Calu3 (cell line): ENCODE results near the gene SLCO2A1. TPM values are rescaled to one million over a fixed set of nuclear protein-coding genes. Genes with fewer than 3 reads are reported as not detected.

ENCODE experiments used
- BruUV-seq: library from RNA; stranded (reverse); fragments of 400-500 nt; replicated peaks from 2 replicates; lab custom pipeline; 2021; lab: Mats Ljungman, UMichigan
- CTCF ChIA-PET: fragments of 300-600 bp; sonication (Branson Sonifier 250); formaldehyde crosslinking; loops from one replicate; lab custom pipeline; 2022; ENCODE audit warnings: antibody characterized with exemption; lab: Charles Lee
- DNase-seq: peaks from one replicate; pipeline ENCODE4 v3.0.0; 2022
- H3K27ac Mint-ChIP-seq: one replicate; pipeline ENCODE4 v1.8.0; 2022; ENCODE audit warnings: mixed read lengths; ENCODE audit not compliant: unreplicated experiment
- H3K27me3 Mint-ChIP-seq: one replicate; pipeline ENCODE4 v1.8.0; 2022; ENCODE audit warnings: mixed read lengths; ENCODE audit not compliant: unreplicated experiment
- H3K36me3 Mint-ChIP-seq: one replicate; pipeline ENCODE4 v1.8.0; 2022; ENCODE audit warnings: mild to moderate bottlenecking, moderate library complexity, mixed read lengths; ENCODE audit not compliant: insufficient read depth, unreplicated experiment
- H3K4me1 Mint-ChIP-seq: one replicate; pipeline ENCODE4 v1.8.0; 2022; ENCODE audit warnings: mild to moderate bottlenecking, low read depth, mixed read lengths; ENCODE audit not compliant: unreplicated experiment
- H3K4me3 Mint-ChIP-seq: one replicate; pipeline ENCODE4 v1.8.0; 2022; ENCODE audit warnings: mild to moderate bottlenecking, low read depth, moderate library complexity, mixed read lengths; ENCODE audit not compliant: unreplicated experiment
- H3K9me3 Mint-ChIP-seq: one replicate; pipeline ENCODE4 v1.8.0; 2022; ENCODE audit warnings: low read depth, mixed read lengths; ENCODE audit not compliant: unreplicated experiment
- CTCF ChIP-seq: fragments of 200-600 bp; IDR thresholded peaks from one replicate; pipeline ENCODE4 v1.8.0; 2022; ENCODE audit warnings: antibody characterized with exemption; ENCODE audit not compliant: unreplicated experiment
- intact Hi-C: fragments of 100-400 bp; cut with micrococcal nuclease; formaldehyde crosslinking; loops from one replicate; pipeline ENCODE4 v1.10.0; 2022; ENCODE audit not compliant: unreplicated experiment
- total RNA-seq: library from RNA; stranded (reverse); gene quantifications from 2 replicates; pipeline ENCODE4 v1.2.3, GENCODE V29; 2022

Gene SLCO2A1
- total RNA-seq, 1 experiment from 2014 or later = not detected

DNA sequence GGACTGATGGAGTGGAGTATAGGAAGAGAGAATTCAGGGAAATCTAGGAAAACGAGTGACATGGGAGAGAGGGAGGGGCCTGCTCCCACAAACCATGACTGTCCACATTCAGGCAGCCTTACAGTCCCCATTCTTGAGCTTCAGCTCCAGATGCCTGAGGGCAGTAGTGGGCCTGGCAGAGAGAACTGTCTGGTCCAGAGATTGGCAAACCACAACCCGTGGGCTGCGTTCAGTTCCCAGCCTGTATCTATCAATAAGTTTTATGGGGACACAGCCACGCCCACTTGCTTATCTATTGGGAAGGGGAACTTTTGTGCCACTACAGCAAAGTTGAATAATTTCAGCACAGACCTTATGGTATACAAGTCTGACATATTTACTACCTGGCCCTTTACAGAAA is 63.8 kb downstream of the SLCO2A1 start:
- intact Hi-C loops = loop anchor here (2.0 kb wide), 1 partner anchor 35 kb away; no protein-coding TSS in a partner anchor
- H3K36me3 Mint-ChIP-seq = no peaks in the 10 kb centered on the region
- peaks cover 13% of the 10 kb centered on the region for H3K4me1 Mint-ChIP-seq
- peaks cover 82% of the 10 kb centered on the region for H3K27me3 Mint-ChIP-seq
- TF ChIP-seq CTCF = no peak
- no TSS peak for BruUV-seq
- H3K4me3 Mint-ChIP-seq = no peak overlapping the region
- no peak overlapping the region for H3K27ac Mint-ChIP-seq
- DNase-seq = no peak
- no peaks in the 10 kb centered on the region for H3K9me3 Mint-ChIP-seq
- CTCF ChIA-PET = no interaction called here

DNA sequence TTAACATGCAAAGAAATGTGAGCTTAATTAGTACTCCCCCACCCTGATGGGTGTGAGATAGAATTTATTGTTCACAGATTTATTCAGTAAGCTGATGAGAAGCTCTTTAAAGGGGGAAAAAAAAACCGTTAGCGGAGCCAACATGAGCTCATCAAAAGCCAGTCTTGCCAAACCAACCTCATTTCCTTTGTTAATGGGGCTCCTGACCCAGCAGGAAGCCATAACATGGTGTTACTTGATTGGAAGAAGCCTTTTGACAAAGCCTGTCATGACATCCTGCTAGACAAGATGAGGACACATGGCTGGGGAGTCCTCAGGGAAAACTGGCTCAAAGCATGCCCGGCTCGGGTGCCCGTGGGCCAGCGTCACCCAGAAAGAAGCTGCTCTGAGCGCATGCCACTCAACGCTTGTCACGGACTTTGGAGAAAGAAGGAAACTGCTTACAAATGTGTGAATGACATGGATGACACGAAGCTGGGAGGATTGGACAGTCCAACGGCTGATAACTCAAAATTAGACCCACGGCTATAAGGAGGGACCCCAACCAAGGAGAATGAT is 64.6 kb downstream of the SLCO2A1 start:
- Mint-ChIP-seq H3K9me3 (no peaks in the 10 kb centered on the region), H3K4me1 (peaks cover 13% of the 10 kb centered on the region), H3K4me3 (no peak overlapping the region), H3K36me3 (no peaks in the 10 kb centered on the region), H3K27me3 (peaks cover 89% of the 10 kb centered on the region), H3K27ac (no peak overlapping the region)
- no peak for TF ChIP-seq CTCF
- intact Hi-C loops = loop anchor here (2.0 kb wide), 1 partner anchor 34 kb away; no protein-coding TSS in a partner anchor
- no TSS peak for BruUV-seq
- DNase-seq = no peak
- CTCF ChIA-PET = interaction anchor here (0.6 to 2.2 kb wide), 7 partner anchors 8 to 335 kb away, joined by 3 to 7 read pairs (median 3); no protein-coding TSS in a partner anchor

GRCh38 chr3:133964547-133964946 is 65.2 kb downstream of the SLCO2A1 start:
- CTCF ChIA-PET = interaction anchor here (0.6 to 2.2 kb wide), 7 partner anchors 9 to 335 kb away, joined by 3 to 7 read pairs (median 3); no protein-coding TSS in a partner anchor
- TF ChIP-seq CTCF = peak; percentile 50
- DNase-seq = peak; percentile 60

DNA sequence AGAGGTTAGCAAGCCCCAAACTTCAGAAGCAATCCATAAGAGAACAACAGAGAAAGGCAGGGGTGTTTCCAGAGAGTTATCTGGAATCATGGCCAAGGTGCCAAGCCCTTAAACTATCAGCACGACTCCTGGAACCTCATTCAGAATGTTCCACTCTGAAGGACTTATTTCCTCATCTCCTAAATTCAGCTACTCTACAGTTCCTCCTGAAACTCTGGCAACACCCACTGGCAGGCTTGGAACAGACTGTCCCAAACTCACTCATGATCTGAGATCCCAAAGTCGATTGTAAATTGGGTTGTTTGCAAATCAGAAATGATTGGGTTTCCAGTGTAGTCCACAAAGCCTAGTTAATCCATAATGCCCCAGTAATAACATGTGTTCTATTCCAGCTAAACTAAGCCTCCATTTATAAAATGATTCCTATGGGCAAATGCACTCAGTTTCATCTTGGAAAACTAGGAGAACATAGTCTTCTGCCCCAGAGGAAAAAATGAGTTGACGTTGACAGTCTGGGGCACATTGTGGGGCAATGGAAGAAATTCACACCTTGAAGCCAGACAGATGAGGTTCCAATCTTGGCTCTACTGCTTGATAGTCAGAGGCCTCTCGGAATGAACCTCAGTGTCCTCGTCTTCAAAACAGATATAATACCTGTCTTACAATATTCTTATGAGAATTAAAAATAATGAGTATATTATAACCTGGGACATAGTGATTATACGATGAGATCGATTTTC is 65.9 kb downstream of the SLCO2A1 start:
- TF ChIP-seq CTCF = no peak
- BruUV-seq = no TSS peak
- H3K4me1 Mint-ChIP-seq = peaks cover 13% of the 10 kb centered on the region
- H3K27me3 Mint-ChIP-seq = peaks cover 86% of the 10 kb centered on the region
- no peaks in the 10 kb centered on the region for H3K36me3 Mint-ChIP-seq
- CTCF ChIA-PET = interaction anchor here (1.6 to 2.2 kb wide), 2 partner anchors 13 to 25 kb away, joined by 5 to 7 read pairs; no protein-coding TSS in a partner anchor
- intact Hi-C loops = loop anchor here (2.0 kb wide), 1 partner anchor 33 kb away; no protein-coding TSS in a partner anchor
- no peak overlapping the region for H3K4me3 Mint-ChIP-seq
- H3K9me3 Mint-ChIP-seq = no peaks in the 10 kb centered on the region
- no peak overlapping the region for H3K27ac Mint-ChIP-seq
- no peak for DNase-seq

More at GRCh38 chr3:133964547-133964946, 65.2 kb downstream of the SLCO2A1 start:
- H3K4me3 Mint-ChIP-seq = no peak overlapping the region
- H3K9me3 Mint-ChIP-seq = no peaks in the 10 kb centered on the region
- no peaks in the 10 kb centered on the region for H3K36me3 Mint-ChIP-seq
- intact Hi-C loops = loop anchor here (2.0 kb wide), 1 partner anchor 34 kb away; no protein-coding TSS in a partner anchor
- H3K27me3 Mint-ChIP-seq = peaks cover 90% of the 10 kb centered on the region
- H3K4me1 Mint-ChIP-seq = peaks cover 13% of the 10 kb centered on the region
- no peak overlapping the region for H3K27ac Mint-ChIP-seq
- no TSS peak for BruUV-seq
